Bronchus fibroblast of lung (primary cell): ENCODE results near the gene LDLRAP1. TPM values are rescaled to one million over a fixed set of nuclear protein-coding genes. Genes with fewer than 3 reads are reported as not detected.

Source experiments
- total RNA-seq: library from RNA; depleted of rRNA; stranded (reverse); fragments of >200 nt; gene quantifications from 2 replicates; pipeline ENCODE4 v1.2.3, GENCODE V29; 2015

The LDLRAP1 gene
- 9.7 and 9.8 TPM in 2 replicates for total RNA-seq

GRCh38 chr1:25543425-25544242, at the start of gene LDLRAP1:
TSS of gene LDLRAP1 (plus strand) at chr1:25543606. CDS start at chr1:25543699, 93 bp downstream.

GRCh38 chr1:25616095-25616986, 72.9 kb downstream of the LDLRAP1 start, which contains the start of gene MAN1C1:
TSS of gene MAN1C1 (plus strand) at chr1:25616791. CDS start at chr1:25617798, 1,007 bp downstream.

Other genes with a start within 250 kb of the LDLRAP1 start
- 73.1 and 80.4 TPM in 2 replicates for gene TMEM50A, start 205.3 kb upstream of the LDLRAP1 start, total RNA-seq
- 0.15 and 0.50 TPM in 2 replicates for gene RHCE, start 122.8 kb upstream of the LDLRAP1 start, total RNA-seq
- 7.9 and 8.9 TPM in 2 replicates for gene MACO1, start 112.7 kb upstream of the LDLRAP1 start, total RNA-seq
- 0.59 and 1.0 TPM in 2 replicates for gene MAN1C1, start 73.2 kb downstream of the LDLRAP1 start, total RNA-seq